GM12801 (cell line): ENCODE results near the gene NRP2.

Source experiments
- TF ChIP-seq, protein P1 (sequence below): IDR thresholded peaks from one replicate; pipeline ENCODE4 v1.5.1; 2011; ENCODE audit warnings: control low read depth; ENCODE audit not compliant: insufficient read length; ENCODE audit errors: extremely low read depth

NRP2 gene

DNA sequence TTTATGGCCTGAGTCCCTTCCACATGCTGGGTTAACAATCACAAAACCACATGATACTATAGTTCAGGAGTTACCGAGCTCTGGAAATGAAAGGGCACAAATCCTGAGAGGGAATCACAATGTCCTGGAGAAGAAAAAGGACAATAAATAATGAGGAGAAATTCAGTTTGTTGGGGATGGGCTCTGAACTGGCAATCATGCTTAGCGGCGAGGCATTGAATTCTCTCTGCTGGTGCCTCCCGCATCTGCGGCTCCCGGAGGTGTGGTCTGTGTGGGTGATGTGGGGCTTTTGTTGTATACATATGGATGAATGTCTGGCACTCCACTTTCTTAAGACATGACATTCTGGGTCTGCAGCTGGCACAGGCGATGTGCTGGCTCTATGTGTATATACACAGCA is 46.1 kb downstream of the NRP2 start:
- TF ChIP-seq, protein P1, sequence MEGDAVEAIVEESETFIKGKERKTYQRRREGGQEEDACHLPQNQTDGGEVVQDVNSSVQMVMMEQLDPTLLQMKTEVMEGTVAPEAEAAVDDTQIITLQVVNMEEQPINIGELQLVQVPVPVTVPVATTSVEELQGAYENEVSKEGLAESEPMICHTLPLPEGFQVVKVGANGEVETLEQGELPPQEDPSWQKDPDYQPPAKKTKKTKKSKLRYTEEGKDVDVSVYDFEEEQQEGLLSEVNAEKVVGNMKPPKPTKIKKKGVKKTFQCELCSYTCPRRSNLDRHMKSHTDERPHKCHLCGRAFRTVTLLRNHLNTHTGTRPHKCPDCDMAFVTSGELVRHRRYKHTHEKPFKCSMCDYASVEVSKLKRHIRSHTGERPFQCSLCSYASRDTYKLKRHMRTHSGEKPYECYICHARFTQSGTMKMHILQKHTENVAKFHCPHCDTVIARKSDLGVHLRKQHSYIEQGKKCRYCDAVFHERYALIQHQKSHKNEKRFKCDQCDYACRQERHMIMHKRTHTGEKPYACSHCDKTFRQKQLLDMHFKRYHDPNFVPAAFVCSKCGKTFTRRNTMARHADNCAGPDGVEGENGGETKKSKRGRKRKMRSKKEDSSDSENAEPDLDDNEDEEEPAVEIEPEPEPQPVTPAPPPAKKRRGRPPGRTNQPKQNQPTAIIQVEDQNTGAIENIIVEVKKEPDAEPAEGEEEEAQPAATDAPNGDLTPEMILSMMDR = no peak

GRCh38 chr2:205730191-205730590 is 47.9 kb downstream of the NRP2 start:
- TF ChIP-seq, protein P1 = no peak

GRCh38 chr2:205730701-205731582 is 48.6 kb downstream of the NRP2 start:
- TF ChIP-seq, protein P1 = no peak

- TF ChIP-seq, protein P1 = no peak
Observed at GRCh38 chr2:205731583-205731981, 49.3 kb downstream of the NRP2 start.

DNA sequence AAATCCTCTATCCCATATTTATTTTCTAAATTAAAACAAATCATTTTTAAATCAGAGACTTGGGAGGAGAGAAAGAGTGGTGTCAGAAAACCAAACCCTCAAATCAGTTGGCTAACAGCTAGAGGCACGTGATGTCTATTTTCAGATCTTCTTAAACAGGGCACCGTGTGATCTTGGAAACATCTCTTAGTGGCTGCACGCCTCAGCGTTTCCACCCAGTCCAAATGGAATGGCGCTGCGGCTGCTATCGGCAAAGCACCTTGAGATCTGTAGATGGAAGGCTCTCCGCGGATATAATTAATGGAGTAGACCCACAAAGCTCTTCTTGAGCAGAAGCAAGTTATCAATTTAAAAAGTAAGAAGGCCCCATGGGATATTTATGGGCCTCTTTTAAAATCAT is 50.0 kb downstream of the NRP2 start:
- TF ChIP-seq, protein P1 = no peak

- TF ChIP-seq, protein P1 = no peak
Observed at GRCh38 chr2:205733082-205733481, 50.8 kb downstream of the NRP2 start.

DNA sequence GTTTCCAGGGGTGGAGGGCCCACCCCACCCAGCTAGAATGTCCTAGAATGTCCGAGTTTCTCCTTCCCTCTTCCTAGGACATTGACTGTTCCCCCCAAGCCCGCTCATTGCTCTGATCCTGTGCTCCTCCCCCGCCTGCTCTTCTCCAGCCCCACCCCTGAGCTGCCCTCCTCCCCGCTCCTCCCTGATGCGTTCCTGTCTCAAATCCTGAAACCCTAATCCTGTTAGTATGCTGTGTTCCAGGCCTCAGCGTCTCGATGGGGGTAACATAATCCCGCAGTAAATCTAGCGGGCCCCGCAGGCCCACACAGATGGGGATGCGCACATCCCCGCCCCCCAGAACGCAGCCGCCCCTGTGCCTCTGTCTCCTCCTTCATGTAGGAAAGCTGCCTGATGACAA is 51.3 kb downstream of the NRP2 start:
- TF ChIP-seq, protein P1 = no peak
